Muscle of back (tissue), 11 donors: Measurements from ENCODE around the gene ANXA2R. TPM values are rescaled to one million over a fixed set of nuclear protein-coding genes. Genes with fewer than 3 reads are reported as not detected.
A peak's percentile ranks its signal among the peaks of the same experiment; 100 is the strongest.
"Not testable (repeated sequence)": the region's sequence is repeated elsewhere in the genome, so short reads cannot be mapped to it uniquely, and the experiment has no call there.

Experiments
- DNase-seq, 3 donors: peaks; one replicate each; pipeline versions ENCODE4 v3.0.0 to v3.0.0-alpha.2; 2013
- polyA plus RNA-seq, 10 donors: library from polyadenylated mRNA; unstranded; fragments of 120-200 nt; gene quantifications; one replicate each; pipeline ENCODE4 v1.2.1, GENCODE V29; 2013; ENCODE audit not compliant: insufficient read length in 10 of 10

ANXA2R gene
- polyA plus RNA-seq, 10 donors: 0.64 to 2.5 (median 1.0) TPM

- DNase-seq: peak in 2 of 3 donors; percentile 34 to 77
Measured at GRCh38 chr5:43036856-43037635, 3.1 kb downstream of the ANXA2R start.

DNA sequence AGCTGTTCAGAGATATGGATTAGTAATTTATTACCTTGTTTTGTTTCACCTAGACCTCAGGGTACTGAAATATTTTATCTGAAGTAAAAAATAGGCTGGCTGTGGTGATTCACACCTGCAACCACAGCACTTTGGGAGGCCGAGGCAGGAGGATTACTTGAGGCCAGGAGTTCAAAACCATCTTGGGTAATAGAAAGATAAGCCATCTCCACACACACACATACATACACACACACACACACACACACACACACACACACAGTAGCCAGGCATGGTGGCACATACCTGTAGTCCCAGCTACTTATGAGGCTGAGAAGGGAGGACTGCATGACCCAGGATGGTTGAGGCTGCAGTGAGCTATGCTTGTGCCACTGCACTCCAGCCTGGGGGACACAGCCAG, 3.7 kb downstream of the ANXA2R start:
- DNase-seq: no peak

GRCh38 chr5:43034591-43034968, 5.5 kb downstream of the ANXA2R start:
- peak in 1 of 3 donors; percentile 45 for DNase-seq

DNA sequence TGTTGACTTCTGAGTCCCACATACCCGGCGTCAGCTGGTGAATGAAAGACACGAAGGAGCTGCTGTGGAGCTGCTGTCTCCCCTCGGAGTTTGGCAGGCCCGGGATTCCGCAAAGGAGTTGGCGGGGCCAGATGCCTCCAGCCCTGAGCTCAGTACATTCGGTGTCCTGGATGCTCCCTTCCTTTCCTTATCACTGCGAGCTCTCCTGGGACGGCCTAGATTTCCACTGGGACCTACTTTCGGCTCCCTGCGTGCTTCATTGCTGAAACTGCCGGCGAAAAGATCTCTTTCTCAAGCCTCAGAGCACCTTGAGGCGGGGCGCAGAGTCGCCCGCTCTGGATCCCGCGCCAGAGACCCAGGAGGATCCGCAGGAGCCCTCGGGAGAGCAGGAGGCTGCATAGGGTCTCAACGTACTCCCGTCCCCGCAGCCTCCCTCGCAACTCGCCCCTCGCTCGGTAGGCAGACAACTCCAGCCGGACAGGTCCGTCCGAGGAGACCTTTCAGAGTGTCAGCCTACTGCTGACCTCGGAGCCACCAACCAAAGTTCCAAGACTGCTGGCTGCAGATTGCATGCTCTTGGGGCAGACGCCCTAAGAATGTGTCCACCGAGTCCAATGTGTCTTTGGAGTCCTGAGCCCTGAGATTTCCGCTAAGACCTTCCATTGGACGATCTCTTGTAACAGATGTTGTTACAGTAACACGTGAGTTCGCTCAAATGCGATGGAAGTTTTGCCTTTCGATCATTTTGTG, 6.1 kb downstream of the ANXA2R start:
- peak in 1 of 3 donors; percentile 34 for DNase-seq

DNA sequence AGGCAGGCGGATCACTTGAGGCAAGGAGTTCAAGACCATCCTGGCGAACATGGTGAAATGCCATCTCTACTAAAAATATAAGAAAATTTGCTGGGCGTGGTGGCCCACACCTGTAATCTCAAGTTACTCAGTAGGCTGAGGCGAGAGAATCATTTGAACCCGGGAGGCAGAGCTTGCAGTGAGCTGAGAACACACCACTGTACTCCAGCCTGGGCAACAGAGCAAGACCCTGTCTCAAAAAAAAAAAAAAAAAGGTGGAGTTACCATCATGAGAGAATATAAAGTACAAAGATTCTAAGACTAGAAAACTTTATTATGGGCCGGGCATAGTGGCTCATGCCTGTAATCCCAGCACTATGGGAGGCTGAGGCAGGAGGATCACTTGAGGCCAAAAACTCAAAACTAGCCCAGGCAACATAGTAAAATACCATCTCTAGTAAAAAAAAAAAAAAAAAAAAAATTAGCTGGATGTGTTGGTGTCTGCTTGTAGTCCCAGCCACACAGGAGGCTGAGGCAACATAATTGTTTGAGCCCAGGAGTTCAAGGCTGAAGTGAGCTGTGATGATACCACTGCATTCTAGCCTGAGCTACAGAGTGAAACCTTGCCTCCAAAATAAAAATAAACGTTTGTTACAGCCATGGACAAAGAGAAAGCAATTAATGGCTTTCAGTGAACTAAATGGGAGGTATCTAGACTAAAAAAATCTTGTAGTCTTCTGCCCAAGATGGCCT, 12.9 kb downstream of the ANXA2R start:
- DNase-seq: no peak

- DNase-seq: not testable (repeated sequence)
Measured at GRCh38 chr5:43025184-43025950, 14.8 kb downstream of the ANXA2R start.

DNA sequence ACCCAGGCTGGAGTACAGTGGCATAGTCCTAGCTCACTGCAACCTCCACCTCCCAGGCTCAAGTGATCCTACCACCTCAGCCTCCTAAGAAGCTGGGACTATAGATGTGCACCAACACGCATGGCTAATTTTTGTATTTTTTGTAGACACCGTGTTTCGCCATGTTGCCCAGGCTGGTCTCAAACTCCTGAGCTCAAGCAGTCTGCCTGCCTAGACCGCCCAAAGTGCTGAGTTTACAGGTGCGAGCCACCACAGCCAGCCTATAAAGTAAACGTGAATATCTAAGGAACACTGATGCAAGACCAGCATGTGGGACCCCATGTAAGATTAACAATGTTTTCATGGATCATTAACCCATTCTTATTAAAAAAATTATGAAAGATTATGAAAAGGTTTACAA, 15.9 kb downstream of the ANXA2R start:
- no peak for DNase-seq

- DNase-seq: no peak
Measured at GRCh38 chr5:43021151-43021550, 19.0 kb downstream of the ANXA2R start.

DNA sequence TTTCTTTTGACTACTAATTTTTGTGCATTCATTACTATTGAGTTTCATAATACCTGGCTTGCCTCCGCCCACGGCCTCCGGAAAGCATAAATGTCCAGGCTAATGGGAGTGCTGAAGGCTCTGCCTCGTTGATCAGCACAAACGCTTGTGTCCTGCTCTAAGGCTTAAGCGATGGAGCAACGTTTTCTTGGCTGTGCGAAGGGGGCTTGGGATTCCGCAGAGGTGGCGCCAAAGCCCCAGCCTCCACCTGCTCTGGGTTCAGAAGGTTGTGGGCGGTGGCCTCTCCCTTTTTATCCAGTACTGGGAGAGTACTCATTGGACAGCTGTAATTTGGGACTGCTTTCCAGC, 19.7 kb downstream of the ANXA2R start:
- DNase-seq: no peak

DNA sequence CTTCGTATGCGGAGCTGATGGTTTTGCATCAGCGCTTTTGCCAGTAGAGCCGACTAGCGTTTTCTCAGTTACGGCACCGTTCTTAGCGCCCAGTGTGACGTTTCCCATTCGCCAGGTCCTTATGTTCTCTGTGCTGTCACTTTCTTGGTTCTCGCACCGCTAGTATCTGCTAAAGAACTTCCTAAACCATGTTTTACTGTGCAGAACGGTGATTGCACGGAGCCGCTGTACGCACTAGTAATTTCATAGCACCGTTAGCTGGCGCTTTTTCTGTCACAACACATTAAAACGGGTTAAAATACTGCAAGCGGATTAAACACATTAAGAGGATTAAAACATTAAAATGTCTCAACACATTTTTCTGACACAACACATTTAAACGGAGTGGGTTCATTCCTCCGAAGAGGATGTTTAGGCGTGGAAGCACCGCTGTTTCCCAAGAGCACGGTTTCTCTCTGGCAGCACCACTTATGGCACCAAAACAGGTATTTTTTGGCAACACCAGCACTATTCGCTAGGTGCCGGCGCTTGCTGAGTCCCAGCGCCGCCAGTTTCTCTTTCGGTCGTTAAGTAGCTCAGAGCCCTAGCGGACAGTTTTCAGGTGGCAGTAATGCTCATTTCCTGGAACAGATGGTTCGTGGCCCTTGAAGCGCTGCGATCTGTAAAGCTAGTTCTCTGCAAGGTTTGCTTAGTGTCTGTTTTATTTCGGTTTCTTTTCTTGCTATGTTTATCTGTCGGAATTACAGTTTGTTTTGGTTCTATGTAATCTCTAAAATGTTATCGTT, 20.3 kb downstream of the ANXA2R start:
- DNase-seq: peak; percentile 70 to 88 (median 70)

- peak in 1 of 3 donors; percentile 24 for DNase-seq
Measured at GRCh38 chr5:43019291-43019613, 20.9 kb downstream of the ANXA2R start.

DNA sequence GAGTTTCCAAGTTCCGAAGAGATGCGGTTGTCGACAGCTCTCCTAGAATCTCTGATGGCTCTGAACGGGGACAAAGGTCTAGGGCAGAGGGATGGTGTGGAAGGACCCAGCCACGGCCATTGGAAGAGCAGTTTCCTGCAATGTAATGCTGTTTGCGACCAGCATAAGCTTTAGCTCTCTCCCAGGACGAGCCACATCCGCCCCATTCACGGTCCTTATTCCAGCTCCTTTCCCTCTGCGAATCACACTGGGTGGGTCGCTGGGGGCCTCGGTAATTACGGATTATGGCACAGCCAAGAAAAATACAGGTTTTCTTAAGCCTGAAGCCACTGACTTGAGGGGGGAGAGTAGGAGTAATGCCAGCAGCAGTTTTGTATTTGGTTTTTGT, 22.7 kb downstream of the ANXA2R start:
- DNase-seq: peak in 1 of 3 donors; percentile 61

- DNase-seq: no peak
Measured at GRCh38 chr5:43016217-43016779, 23.8 kb downstream of the ANXA2R start.

GRCh38 chr5:43014522-43014921, 25.6 kb downstream of the ANXA2R start:
- DNase-seq: no peak

DNA sequence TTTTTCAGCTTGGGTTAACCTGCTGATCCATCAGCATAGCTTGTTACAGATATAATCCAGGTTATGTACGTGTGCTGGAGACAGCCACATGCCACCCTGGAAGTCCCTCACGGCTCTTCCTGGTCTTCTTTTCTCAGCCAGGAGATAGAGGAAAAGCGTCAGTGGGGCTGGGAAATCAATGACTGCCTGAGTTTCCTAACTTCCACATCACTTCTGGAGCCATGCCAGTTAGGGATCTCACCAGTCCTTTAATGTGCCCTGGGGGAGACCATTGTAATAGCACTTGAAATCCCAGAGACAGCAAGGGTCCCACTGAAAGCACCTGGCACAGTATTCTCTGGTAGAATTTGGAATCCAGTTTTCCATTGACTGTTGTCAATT, 29.2 kb downstream of the ANXA2R start:
- DNase-seq: no peak

GRCh38 chr5:43008363-43009153, 31.6 kb downstream of the ANXA2R start:
- DNase-seq: peak; percentile 85 to 93 (median 92)

- DNase-seq: peak; percentile 54 to 90 (median 65)
Measured at GRCh38 chr5:43007911-43008362, 32.2 kb downstream of the ANXA2R start.

DNA sequence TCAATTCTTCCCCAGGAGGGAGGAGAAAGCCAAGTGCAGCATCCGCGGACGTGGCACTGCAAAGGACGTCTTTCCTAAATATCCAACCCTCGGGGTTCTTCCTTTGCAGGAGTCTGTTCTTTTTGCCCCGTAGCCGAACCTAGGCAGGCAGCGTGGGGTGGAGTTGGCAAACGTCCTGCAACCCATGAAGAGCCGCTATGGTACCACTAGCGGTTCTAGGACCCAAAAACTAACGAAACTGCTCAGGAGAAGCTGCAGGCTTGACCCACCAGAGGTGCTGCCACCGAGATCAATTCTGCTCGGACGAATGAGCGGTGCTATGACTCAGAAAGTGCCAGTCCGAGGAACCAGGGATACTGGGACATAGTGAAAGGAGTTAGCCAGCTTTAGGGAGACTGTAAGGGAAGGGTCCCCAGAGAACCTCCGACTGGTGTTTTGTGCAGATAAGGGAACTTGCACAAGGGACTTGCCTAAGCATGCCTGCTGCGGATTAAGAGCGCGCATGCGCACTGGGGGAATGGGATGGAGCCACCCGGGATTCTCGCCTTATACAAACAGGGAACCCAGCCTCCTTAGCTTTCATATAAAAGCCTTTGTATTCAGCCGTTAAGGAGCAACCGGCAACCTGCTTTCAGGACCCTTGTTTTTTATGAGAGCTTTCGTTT, 32.7 kb downstream of the ANXA2R start:
- DNase-seq: peak; percentile 83 to 92 (median 83)
